Prostate gland (tissue), 2 donors: Measurements from ENCODE around the gene PPM1L. TPM values are rescaled to one million over a fixed set of nuclear protein-coding genes. Genes with fewer than 3 reads are reported as not detected.

ENCODE experiments used
- DNase-seq: peaks from one replicate; pipeline ENCODE4 v3.0.0-alpha.2; 2019; ENCODE audit warnings: low spot score
- H3K27ac ChIP-seq, 2 donors: fragments of 200-600 bp; sonication (generic); 2 replicates each; pipeline ENCODE4 v1.5.1; 2017 to 2019
- H3K27me3 ChIP-seq: fragments of 200-600 bp; sonication (generic); replicated peaks from 2 replicates; pipeline ENCODE4 v1.5.1; 2019; ENCODE audit not compliant: insufficient read depth
- H3K36me3 ChIP-seq, 2 donors: fragments of 200-600 bp; sonication (generic); 1 replicate in 1 of 2; 2 replicates in 1 of 2; pipeline versions ENCODE4 v1.5.1 to v1.8.1; 2017 to 2019
- H3K4me1 ChIP-seq: fragments of 200-600 bp; sonication (generic); replicated peaks from 2 replicates; pipeline ENCODE4 v1.5.1; 2019
- H3K4me3 ChIP-seq, 2 donors: fragments of 200-600 bp; sonication (generic); 2 replicates each; pipeline ENCODE4 v1.5.1; 2017 to 2019
- H3K9me3 ChIP-seq: fragments of 200-600 bp; sonication (generic); 2 replicates; pipeline ENCODE4 v1.5.1; 2017
- CTCF ChIP-seq, 4 experiments: fragments of 200-600 bp in 2 of 4; fragments of 450-650 bp in 2 of 4; sonication (generic) in 2 of 4; IDR thresholded peaks; 1 replicate in 3 of 4; 2 replicates in 1 of 4; pipeline ENCODE4 v1.5.1; 2016 to 2019; ENCODE audit warnings: antibody characterized with exemption in 4 of 4, mild to moderate bottlenecking in 2 of 4, moderate library complexity in 2 of 4
- POLR2A ChIP-seq: fragments of 450-650 bp; IDR thresholded peaks from one replicate; pipeline ENCODE4 v1.6.1; 2016; ENCODE audit warnings: antibody characterized with exemption, mild to moderate bottlenecking
- POLR2AphosphoS5 ChIP-seq: sonication (generic); formaldehyde crosslinking; IDR thresholded peaks from one replicate; pipeline ENCODE4 v1.6.1; 2017; ENCODE audit warnings: antibody characterized with exemption
- WGBS: methylation state at CpG from one replicate; pipeline ENCODE4 v1.1.5; 2018; 5-methylcytosine and 5-hydroxymethylcytosine counted together
- intact Hi-C: fragments of 100-400 bp; cut with DNase I; formaldehyde crosslinking; loops from one replicate; pipeline ENCODE4 v1.14.2; 2022
- total RNA-seq, 2 donors: library from RNA; depleted of rRNA; stranded (reverse); fragments of >200 nt; gene quantifications; one replicate each; pipeline ENCODE4 v1.1.0, GENCODE V29; 2016

PPM1L gene
- total RNA-seq, 2 donors from 2014 or later = 23.6 to 27.0 TPM

DNA sequence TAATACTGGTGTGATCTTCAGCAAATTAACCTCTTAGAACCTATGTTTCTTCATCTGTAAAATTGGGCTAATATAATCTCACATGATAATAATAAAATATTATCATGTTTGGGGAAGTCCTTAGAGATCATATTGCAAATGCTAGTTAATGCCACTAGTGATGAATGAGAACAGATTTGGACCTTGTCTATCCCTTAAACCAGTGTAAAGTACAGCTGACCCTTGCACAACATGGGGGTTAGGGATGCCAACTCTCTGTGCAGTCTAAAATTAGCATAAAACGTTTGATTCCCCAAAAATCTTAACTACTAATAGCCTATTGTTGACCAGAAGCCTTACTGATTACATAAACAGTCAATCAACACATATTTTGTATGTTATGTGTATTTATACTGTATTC is 207.9 kb downstream of the PPM1L start:
- Histone ChIP-seq H3K27me3 (no peaks in the 10 kb centered on the region), H3K36me3 (no peaks in the 10 kb centered on the region), H3K4me1 (no peaks in the 10 kb centered on the region), H3K4me3 (no peak overlapping the region), H3K9me3 (no peaks in the 10 kb centered on the region), H3K27ac (no peak overlapping the region)
- 55% methylated on average over 1 of the region's 1 CpG for WGBS
- intact Hi-C loops = no loop called here
- DNase-seq = no peak
- no peak for TF ChIP-seq POLR2AphosphoS5
- no peak for TF ChIP-seq POLR2A
- no peak for TF ChIP-seq CTCF (IDR thresholded peaks at IDR 0.05)

- Histone ChIP-seq H3K4me3 (no peak overlapping the region), H3K9me3 (no peaks in the 10 kb centered on the region), H3K27me3 (no peaks in the 10 kb centered on the region), H3K36me3 (no peaks in the 10 kb centered on the region), H3K27ac (no peak overlapping the region), H3K4me1 (no peaks in the 10 kb centered on the region)
- no peak for DNase-seq
- intact Hi-C loops = no loop called here
- 32% methylated on average over 2 of the region's 2 CpGs for WGBS
- TF ChIP-seq POLR2AphosphoS5 (no peak), POLR2A (no peak), CTCF (IDR thresholded peaks at IDR 0.05) (no peak)
These were observed 212.7 kb downstream of the PPM1L start for GRCh38 chr3:160968761-160969160.

DNA sequence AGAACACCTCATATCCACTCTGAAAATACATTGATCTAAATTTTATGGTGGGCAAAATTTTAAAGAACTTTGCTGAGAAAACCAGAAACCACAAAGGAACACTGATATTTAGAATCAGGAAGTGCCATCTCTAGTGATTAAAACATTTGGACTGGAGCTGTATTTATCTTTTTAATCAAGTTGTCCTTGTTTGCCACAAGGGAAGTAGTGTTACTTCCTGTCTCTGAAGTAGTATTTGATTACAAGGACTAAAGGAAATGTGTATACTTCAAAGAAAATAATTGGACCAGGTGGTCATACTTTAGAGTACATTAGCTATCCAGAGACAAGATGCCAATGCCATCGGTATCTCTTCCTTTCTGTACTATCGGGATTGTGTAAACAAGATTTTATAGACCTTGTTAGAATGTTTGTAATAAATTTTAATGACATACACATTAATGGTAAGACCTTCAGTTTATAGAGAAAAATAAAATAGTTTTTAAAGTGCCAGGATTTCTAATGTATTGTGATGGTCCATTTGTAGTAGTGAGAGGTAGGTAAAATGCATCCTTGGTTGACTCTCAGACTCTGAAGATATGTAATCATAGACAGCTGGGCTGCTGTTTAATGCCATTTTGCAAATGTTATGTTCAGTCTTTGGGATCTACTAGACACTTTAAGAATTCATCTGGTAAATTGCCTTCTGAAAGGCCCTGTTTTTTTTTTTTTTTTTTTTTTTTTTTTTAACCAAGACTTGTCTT is 217.2 kb downstream of the PPM1L start:
- Histone ChIP-seq H3K36me3 (no peaks in the 10 kb centered on the region), H3K4me1 (no peaks in the 10 kb centered on the region), H3K9me3 (no peaks in the 10 kb centered on the region), H3K27me3 (no peaks in the 10 kb centered on the region), H3K4me3 (no peak overlapping the region), H3K27ac (no peak overlapping the region)
- TF ChIP-seq POLR2AphosphoS5 (no peak), CTCF (IDR thresholded peaks at IDR 0.05) (no peak), POLR2A (no peak)
- intact Hi-C loops = no loop called here
- DNase-seq = no peak
- 6% methylated on average over 2 of the region's 2 CpGs for WGBS

DNA sequence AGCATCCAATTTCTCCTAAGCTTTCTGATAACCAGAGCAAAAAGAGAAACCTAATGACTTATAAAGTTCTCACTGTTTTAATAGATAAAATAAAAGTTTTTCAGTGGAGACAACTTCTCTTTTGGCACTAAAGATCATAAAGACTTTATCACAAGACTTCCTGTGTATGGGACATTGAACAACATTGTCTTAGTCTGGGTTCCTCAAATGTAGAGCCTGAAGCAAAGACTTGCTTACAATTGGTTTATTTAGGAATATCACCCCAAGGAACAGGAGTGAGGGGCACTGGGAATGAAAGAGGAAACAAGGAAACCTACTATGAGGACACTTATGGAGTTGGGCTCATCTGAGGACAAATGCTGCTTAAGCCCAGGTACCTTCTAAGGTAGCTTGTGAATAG is 221.7 kb downstream of the PPM1L start:
- DNase-seq = no peak
- H3K9me3 ChIP-seq = no peaks in the 10 kb centered on the region
- H3K36me3 ChIP-seq = no peaks in the 10 kb centered on the region
- H3K4me1 ChIP-seq = no peaks in the 10 kb centered on the region
- H3K27ac ChIP-seq = no peak overlapping the region
- intact Hi-C loops = no loop called here
- no peak for TF ChIP-seq CTCF (IDR thresholded peaks at IDR 0.05)
- no peak for TF ChIP-seq POLR2A
- no peak for TF ChIP-seq POLR2AphosphoS5
- H3K27me3 ChIP-seq = no peaks in the 10 kb centered on the region
- H3K4me3 ChIP-seq = no peak overlapping the region

GRCh38 chr3:160980740-160981139 is 224.7 kb downstream of the PPM1L start:
- intact Hi-C loops = no loop called here
- no peak for DNase-seq
- no peaks in the 10 kb centered on the region for H3K4me1 ChIP-seq
- TF ChIP-seq POLR2AphosphoS5 (no peak), POLR2A (no peak), CTCF (IDR thresholded peaks at IDR 0.05) (no peak)
- no peaks in the 10 kb centered on the region for H3K27me3 ChIP-seq
- 92% methylated on average over 2 of the region's 2 CpGs for WGBS
- no peaks in the 10 kb centered on the region for H3K36me3 ChIP-seq
- H3K27ac ChIP-seq = no peak overlapping the region
- H3K9me3 ChIP-seq = no peaks in the 10 kb centered on the region
- no peak overlapping the region for H3K4me3 ChIP-seq
